ENCODE results near the gene AMBP. TPM values are rescaled to one million over a fixed set of nuclear protein-coding genes. Genes with fewer than 3 reads are reported as not detected.

The AMBP gene
- total and polyA plus RNA-seq, 2 of the 13 experiments (the other 11 are each of a cell fraction or from before 2014, with no cell fraction given), result 1,510 to 2,580 TPM

- no peak for TF ChIP-seq TOE1 (CRISPR knock-in tag; IDR thresholded peaks at IDR 0.05)
- TF ChIP-seq KLF15 (CRISPR knock-in tag; IDR thresholded peaks at IDR 0.05; ENCODE audit: borderline replicate concordance), result no peak
- no peak for TF ChIP-seq ZKSCAN5 (CRISPR knock-in tag; IDR thresholded peaks at IDR 0.05)
- peak; percentile 75 for TF ChIP-seq ETV5 (CRISPR knock-in tag; IDR thresholded peaks at IDR 0.05; ENCODE audit: borderline replicate concordance)
- TF ChIP-seq ZNF280B (CRISPR knock-in tag; IDR thresholded peaks at IDR 0.05; ENCODE audit: borderline replicate concordance), result peak; percentile 88
- TF ChIP-seq SMYD3 (CRISPR knock-in tag; IDR thresholded peaks at IDR 0.05), result no peak; the same call in 1 of the 2 replicates
- 0 out of 2 replicates have a peak, but pooled peaks have one; percentile 20 for TF ChIP-seq ZNF142 (CRISPR knock-in tag; IDR thresholded peaks at IDR 0.05)
- no peak for TF ChIP-seq ZNF570 (CRISPR knock-in tag; IDR thresholded peaks at IDR 0.05; ENCODE audit: borderline replicate concordance)
- TF ChIP-seq TFAP4 (IDR thresholded peaks at IDR 0.05; ENCODE audit: borderline replicate concordance, low read depth), result peak; percentile 41; the same call in 1 of the 2 replicates
- peak; percentile 74 for TF ChIP-seq HNF1A (IDR thresholded peaks at IDR 0.05; ENCODE audit: low read depth)
- peak; percentile 89; the same call in 1 of the 2 replicates for TF ChIP-seq HNF1A (CRISPR knock-in tag; IDR thresholded peaks at IDR 0.05; ENCODE audit: borderline replicate concordance)
- TF ChIP-seq IKZF1 (IDR thresholded peaks at IDR 0.05), result no peak
- TF ChIP-seq ZBTB14 (CRISPR knock-in tag; IDR thresholded peaks at IDR 0.05), result no peak
- no peak for TF ChIP-seq ZBTB42 (CRISPR knock-in tag; IDR thresholded peaks at IDR 0.05)
- no peak for TF ChIP-seq ZNF343 (CRISPR knock-in tag; IDR thresholded peaks at IDR 0.05)
These were observed 4.1 kb upstream of the AMBP start (continued) for GRCh38 chr9:114082017-114082762.
